Measurements from ENCODE around the gene SLC37A4.

The SLC37A4 gene

DNA sequence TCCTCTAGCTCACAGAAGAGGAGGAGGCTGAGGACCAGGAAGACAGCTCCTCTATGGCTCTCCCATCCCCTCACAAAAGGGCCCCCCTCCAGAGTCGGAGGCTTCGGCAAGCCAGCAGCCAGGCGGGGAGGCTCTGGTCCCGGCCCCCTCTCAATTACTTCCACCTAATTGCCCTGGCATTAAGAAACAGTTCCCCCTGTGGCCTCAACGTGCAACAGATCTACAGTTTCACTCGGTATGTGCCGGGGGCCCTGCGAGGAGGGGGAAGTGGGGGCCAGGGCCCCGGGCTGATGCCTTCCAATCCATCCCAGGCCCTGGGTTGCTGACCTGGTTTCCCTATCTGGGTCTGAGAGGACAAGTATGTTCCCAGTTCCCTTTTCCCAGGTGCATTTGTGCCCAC is 51.2 kb downstream of the SLC37A4 start:
- DNase-seq (ENCODE audit: low read depth in 1 of 2, low spot score in 1 of 2): no peak

DNA sequence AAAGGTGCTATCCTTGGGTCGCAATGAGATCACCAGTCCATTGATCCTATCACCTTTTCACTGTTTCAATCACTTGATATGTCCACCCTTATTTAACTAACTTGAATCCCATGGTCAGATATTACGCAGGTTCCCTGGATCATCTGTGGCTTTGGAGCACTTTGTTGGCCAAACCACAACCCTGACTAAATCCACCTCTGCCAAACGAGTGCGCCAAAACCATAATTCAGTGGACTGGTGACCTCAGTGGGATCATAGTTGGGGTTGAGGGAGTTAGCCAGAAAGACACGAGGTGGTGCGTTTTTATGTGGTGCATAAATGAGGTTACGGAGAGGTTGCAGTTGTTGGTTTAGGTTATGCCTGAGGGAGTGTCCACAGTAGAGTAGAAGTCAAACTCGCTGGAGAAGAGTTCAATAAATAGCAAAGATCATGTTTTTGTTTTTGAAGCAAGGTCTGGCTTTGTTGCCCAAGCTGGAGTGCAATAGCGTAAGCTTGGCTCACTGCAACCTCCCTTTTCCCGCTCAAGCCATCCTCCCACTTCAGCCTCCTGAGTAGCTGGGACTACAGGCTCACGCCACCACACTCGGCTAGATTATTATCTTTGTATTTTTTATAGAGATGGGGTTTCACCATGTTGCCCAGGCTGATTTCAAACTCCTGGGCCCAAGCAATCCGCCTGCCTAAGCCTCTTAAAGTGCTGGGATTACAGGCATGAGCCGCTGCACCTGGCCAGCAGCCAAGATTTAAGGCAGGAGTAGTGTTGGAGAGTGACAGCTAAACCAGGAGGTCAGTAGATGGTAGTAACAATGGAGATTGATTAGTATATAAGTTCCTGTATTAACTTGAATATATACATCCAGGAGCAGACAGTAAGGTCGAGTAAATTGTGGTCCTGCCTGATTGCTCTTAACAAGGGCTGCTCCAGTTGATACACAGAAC is 54.6 kb downstream of the SLC37A4 start:
- no peak for DNase-seq (ENCODE audit: low read depth in 1 of 2, low spot score in 1 of 2)

Data from activated CD4-positive, alpha-beta T cell treated with anti-CD3 and anti-CD28 coated beads, Interleukin-2, amount 50 U/mL, for 24 hours (primary cell).